Measurements from ENCODE around the gene KRTAP5-3. TPM values are rescaled to one million over a fixed set of nuclear protein-coding genes. Genes with fewer than 3 reads are reported as not detected.

The KRTAP5-3 gene
- total and polyA plus RNA-seq, 7 donors, result not detected

GRCh38 chr11:1564535-1565172 is 43.6 kb downstream of the KRTAP5-3 start:
- ATAC-seq (peak in 3 of 4 donors; percentile 36 to 53 (median 41)), DNase-seq (peak; percentile 74 to 75)
- no peaks in the 10 kb centered on the region for H3K9me3 ChIP-seq
- 39 to 45% (median 40%) methylated on average over 15 to 16 of the region's 16 CpGs for WGBS, 3 donors
- H3K36me3 ChIP-seq (ENCODE audit: insufficient read depth in 1 of 2, low read depth in 1 of 2), result peaks cover 0 to 35% of the 10 kb centered on the region in 2 donors
- TF ChIP-seq, protein P1, sequence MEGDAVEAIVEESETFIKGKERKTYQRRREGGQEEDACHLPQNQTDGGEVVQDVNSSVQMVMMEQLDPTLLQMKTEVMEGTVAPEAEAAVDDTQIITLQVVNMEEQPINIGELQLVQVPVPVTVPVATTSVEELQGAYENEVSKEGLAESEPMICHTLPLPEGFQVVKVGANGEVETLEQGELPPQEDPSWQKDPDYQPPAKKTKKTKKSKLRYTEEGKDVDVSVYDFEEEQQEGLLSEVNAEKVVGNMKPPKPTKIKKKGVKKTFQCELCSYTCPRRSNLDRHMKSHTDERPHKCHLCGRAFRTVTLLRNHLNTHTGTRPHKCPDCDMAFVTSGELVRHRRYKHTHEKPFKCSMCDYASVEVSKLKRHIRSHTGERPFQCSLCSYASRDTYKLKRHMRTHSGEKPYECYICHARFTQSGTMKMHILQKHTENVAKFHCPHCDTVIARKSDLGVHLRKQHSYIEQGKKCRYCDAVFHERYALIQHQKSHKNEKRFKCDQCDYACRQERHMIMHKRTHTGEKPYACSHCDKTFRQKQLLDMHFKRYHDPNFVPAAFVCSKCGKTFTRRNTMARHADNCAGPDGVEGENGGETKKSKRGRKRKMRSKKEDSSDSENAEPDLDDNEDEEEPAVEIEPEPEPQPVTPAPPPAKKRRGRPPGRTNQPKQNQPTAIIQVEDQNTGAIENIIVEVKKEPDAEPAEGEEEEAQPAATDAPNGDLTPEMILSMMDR (IDR thresholded peaks at IDR 0.05), result no peak
- H3K4me1 ChIP-seq, result peaks cover 46% of the 10 kb centered on the region
- H3K27ac ChIP-seq, result peak overlapping the region; percentile 16
- H3K4me3 ChIP-seq, result no peak overlapping the region
- intact Hi-C loops (cut with DNase I), result no loop called here
- no peaks in the 10 kb centered on the region for H3K27me3 ChIP-seq (ENCODE audit: insufficient read depth in 3 of 3, low read length in 2 of 3)

- intact Hi-C loops (cut with DNase I), result no loop called here
- ATAC-seq, result no peak
- Histone ChIP-seq H3K27me3 (ENCODE audit: insufficient read depth in 3 of 3, low read length in 2 of 3) (no peaks in the 10 kb centered on the region), H3K27ac (peak overlapping the region; percentile 16), H3K4me3 (no peak overlapping the region), H3K4me1 (peaks cover 53% of the 10 kb centered on the region), H3K36me3 (ENCODE audit: insufficient read depth in 1 of 2, low read depth in 1 of 2) (peaks cover 0 to 35% of the 10 kb centered on the region in 2 donors), H3K9me3 (no peaks in the 10 kb centered on the region)
- peak in 1 of 2 donors; percentile 47 for DNase-seq
- 79 to 86% (median 82%) methylated on average over 25 to 29 of the region's 29 CpGs for WGBS, 3 donors
- TF ChIP-seq, protein P1 (IDR thresholded peaks at IDR 0.05), result no peak
Observed at GRCh38 chr11:1563697-1564534, 44.3 kb downstream of the KRTAP5-3 start.

DNA sequence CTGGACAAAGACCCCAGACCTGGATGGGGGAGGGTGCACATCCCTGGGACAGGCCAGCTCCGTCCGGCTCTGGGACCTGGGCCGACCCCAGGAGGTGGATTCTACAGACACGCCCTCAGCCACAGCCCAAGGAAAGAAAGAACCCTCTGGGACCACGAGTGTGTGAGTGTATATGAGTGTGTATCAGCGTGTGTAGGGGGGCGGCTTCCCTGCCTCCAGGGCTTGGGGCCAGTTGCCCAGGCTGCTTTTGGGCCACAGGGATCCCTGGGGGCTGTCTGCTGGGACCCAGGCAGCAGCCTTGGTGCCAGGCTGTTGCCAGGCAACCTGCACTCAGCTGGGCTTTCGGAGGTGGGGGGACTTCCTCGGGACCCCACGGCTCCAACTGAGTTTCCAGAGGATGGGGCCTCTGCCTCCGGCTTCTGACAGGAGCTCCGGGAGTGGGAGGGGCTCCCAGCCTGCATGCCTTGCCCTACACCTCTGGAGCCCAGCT is 45.1 kb downstream of the KRTAP5-3 start:
- TF ChIP-seq, protein P1 (IDR thresholded peaks at IDR 0.05), result no peak
- ATAC-seq, result no peak
- Histone ChIP-seq H3K36me3 (ENCODE audit: insufficient read depth in 1 of 2, low read depth in 1 of 2) (peaks cover 0 to 35% of the 10 kb centered on the region in 2 donors), H3K27me3 (ENCODE audit: insufficient read depth in 3 of 3, low read length in 2 of 3) (no peaks in the 10 kb centered on the region), H3K27ac (no peak overlapping the region), H3K4me1 (peaks cover 60% of the 10 kb centered on the region), H3K4me3 (no peak overlapping the region), H3K9me3 (no peaks in the 10 kb centered on the region)
- WGBS, 3 donors, result 77 to 87% (median 80%) methylated on average over 8 to 12 of the region's 12 CpGs
- peak in 1 of 2 donors; percentile 48 for DNase-seq
- intact Hi-C loops (cut with DNase I), result no loop called here

GRCh38 chr11:1562469-1563148 is 45.7 kb downstream of the KRTAP5-3 start:
- Histone ChIP-seq H3K27me3 (ENCODE audit: insufficient read depth in 3 of 3, low read length in 2 of 3) (no peaks in the 10 kb centered on the region), H3K4me1 (peaks cover 57% of the 10 kb centered on the region), H3K4me3 (no peak overlapping the region), H3K27ac (no peak overlapping the region), H3K9me3 (no peaks in the 10 kb centered on the region), H3K36me3 (ENCODE audit: insufficient read depth in 1 of 2, low read depth in 1 of 2) (peaks cover 0 to 38% of the 10 kb centered on the region in 2 donors)
- WGBS, 3 donors, result 94 to 95% (median 95%) methylated on average over 14 of the region's 14 CpGs
- no peak for ATAC-seq
- TF ChIP-seq, protein P1 (IDR thresholded peaks at IDR 0.05), result no peak
- DNase-seq, result peak in 1 of 2 donors; percentile 10
- intact Hi-C loops (cut with DNase I), result no loop called here
